Activated naive CD4-positive, alpha-beta T cell treated with Interleukin-2 at 50 U/mL for 16 hours (primary cell): ENCODE measurements around the gene KIFAP3.

ENCODE experiments used
- DNase-seq: peaks from one replicate; pipeline ENCODE4 v3.0.0-alpha.2; 2020

The KIFAP3 gene

GRCh38 chr1:169985757-169986156, 88.7 kb downstream of the KIFAP3 start:
- no peak for DNase-seq

- DNase-seq: no peak
These were observed 100.4 kb downstream of the KIFAP3 start for GRCh38 chr1:169974067-169974466.

GRCh38 chr1:169970114-169970513, 104.4 kb downstream of the KIFAP3 start:
- DNase-seq: no peak

GRCh38 chr1:169968174-169968573, 106.3 kb downstream of the KIFAP3 start:
- DNase-seq: no peak

- no peak for DNase-seq
These were observed 110.3 kb downstream of the KIFAP3 start for GRCh38 chr1:169964206-169964605.

- no peak for DNase-seq
These were observed 114.8 kb downstream of the KIFAP3 start for GRCh38 chr1:169959686-169960085.

- no peak for DNase-seq
These were observed 115.5 kb downstream of the KIFAP3 start for GRCh38 chr1:169958987-169959386.

- DNase-seq: no peak
These were observed 116.6 kb downstream of the KIFAP3 start for GRCh38 chr1:169957884-169958283.

GRCh38 chr1:169951108-169951507, 123.4 kb downstream of the KIFAP3 start:
- no peak for DNase-seq

- no peak for DNase-seq
These were observed 125.4 kb downstream of the KIFAP3 start for GRCh38 chr1:169949139-169949538.

GRCh38 chr1:169946206-169946605, 128.3 kb downstream of the KIFAP3 start:
- no peak for DNase-seq

GRCh38 chr1:169945181-169945580, 129.3 kb downstream of the KIFAP3 start:
- DNase-seq: no peak

- DNase-seq: no peak
These were observed 129.9 kb downstream of the KIFAP3 start for GRCh38 chr1:169944621-169945020.

GRCh38 chr1:169943963-169944526, 130.4 kb downstream of the KIFAP3 start:
- no peak for DNase-seq

- no peak for DNase-seq
These were observed 132.3 kb downstream of the KIFAP3 start for GRCh38 chr1:169941982-169942830.

- DNase-seq: no peak
These were observed 140.3 kb downstream of the KIFAP3 start for GRCh38 chr1:169933984-169934725.

GRCh38 chr1:169931795-169932231, 142.7 kb downstream of the KIFAP3 start:
- DNase-seq: no peak

GRCh38 chr1:169929210-169929526, 145.3 kb downstream of the KIFAP3 start:
- no peak for DNase-seq

GRCh38 chr1:169928438-169929209, 145.9 kb downstream of the KIFAP3 start:
- DNase-seq: no peak

GRCh38 chr1:169925505-169926482, 148.7 kb downstream of the KIFAP3 start:
- no peak for DNase-seq

GRCh38 chr1:169924829-169925228, 149.7 kb downstream of the KIFAP3 start:
- no peak for DNase-seq

GRCh38 chr1:169924063-169924462, 150.4 kb downstream of the KIFAP3 start:
- no peak for DNase-seq
